HG03460 (cell line): Measurements from ENCODE around the gene AQP7.
"Not testable (repeated sequence)": the region's sequence is repeated elsewhere in the genome, so short reads cannot be mapped to it uniquely, and the experiment has no call there.

ENCODE experiments used
- ATAC-seq: cut with Tn5 transposase; IDR thresholded peaks from one replicate; pipeline ENCODE4 v1.9.1; 2021; ENCODE audit not compliant: unreplicated experiment

AQP7 gene

GRCh38 chr9:33434317-33435105 is 32.1 kb upstream of the AQP7 start:
- no peak for ATAC-seq

DNA sequence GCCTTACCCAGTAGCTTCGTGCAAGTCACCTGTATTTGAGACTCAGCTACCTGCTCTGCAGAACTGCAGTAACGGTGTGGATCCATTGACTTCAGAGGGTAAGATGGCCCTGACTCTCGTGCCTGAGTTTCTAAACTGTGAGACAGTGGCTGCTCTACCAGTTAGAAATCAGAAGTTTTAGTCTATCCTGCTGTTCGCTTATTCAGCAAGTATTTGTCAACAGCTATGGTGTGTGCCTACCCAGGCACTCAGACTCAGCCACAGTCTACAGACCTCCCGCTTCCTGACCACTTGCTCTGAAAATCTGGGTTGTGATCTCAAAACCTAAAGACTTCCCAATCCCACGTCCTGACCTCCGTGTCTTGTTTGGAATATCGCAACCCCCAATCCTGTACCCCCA is 31.5 kb upstream of the AQP7 start:
- ATAC-seq, result no peak

GRCh38 chr9:33431420-33431819 is 29.1 kb upstream of the AQP7 start:
- no peak for ATAC-seq

DNA sequence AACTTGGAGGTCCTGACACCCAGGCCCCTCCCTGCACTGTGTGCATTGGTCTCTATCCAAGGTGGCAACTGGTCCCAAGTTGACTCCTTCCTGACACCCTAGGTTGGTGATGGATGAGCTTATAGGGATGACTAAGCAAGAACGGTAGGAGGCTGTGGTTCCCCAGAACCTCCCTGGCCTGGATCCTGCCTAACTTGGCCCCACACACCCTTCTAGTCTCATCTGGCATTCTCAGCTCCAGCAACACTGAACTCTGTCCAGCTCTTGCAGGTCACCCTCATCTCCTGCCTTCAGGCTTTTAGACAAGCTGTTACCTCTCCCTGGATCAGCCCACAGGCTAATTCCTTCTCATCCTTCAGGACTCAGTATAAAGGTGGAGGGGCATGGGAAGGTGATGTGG is 28.6 kb upstream of the AQP7 start:
- no peak for ATAC-seq

GRCh38 chr9:33429256-33429985 is 27.1 kb upstream of the AQP7 start:
- ATAC-seq, result no peak

GRCh38 chr9:33426843-33427293 is 24.5 kb upstream of the AQP7 start:
- ATAC-seq, result no peak

GRCh38 chr9:33425128-33425533 is 22.8 kb upstream of the AQP7 start:
- ATAC-seq, result no peak

- ATAC-seq, result not testable (repeated sequence)
These were observed 22.1 kb upstream of the AQP7 start for GRCh38 chr9:33424492-33424891.

DNA sequence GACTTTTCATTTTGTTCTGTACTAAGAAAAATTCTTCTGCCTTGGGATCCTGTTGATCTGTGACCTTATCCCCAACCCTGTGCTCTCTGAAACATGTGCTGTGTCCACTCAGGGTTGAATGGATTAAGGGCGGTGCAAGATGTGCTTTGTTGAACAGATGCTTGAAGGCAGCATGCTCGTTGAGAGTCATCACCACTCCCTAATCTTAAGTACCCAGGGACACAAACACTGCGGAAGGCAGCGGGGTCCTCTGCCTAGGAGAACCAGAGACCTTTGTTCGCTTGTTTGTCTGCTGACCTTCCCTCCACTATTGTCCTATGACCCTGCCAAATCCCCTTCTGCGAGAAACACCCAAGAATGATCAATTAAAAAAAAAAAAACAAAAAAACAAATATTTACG is 21.7 kb upstream of the AQP7 start:
- not testable (repeated sequence) for ATAC-seq

- ATAC-seq, result no peak
These were observed 17.4 kb upstream of the AQP7 start for GRCh38 chr9:33419708-33420303.

DNA sequence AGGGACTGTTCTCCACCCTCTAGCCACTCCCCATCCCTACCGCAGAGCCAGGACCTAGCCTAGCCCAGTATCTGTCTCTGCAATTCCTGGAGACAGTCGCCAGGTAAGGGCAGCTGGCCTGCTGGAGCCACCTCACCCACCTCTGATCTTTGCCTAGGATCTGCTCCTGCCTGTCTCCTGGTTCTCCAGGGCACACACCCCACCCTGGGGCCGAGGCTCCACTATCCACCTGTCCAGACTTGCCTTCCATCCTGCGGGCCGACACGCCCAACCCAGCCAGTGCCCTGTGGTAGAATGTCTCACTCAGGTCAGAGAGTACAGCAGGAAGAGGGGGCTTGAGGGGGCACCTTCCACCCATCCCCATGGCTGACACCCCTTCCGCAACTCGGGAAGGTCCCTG is 15.7 kb upstream of the AQP7 start:
- no peak for ATAC-seq

DNA sequence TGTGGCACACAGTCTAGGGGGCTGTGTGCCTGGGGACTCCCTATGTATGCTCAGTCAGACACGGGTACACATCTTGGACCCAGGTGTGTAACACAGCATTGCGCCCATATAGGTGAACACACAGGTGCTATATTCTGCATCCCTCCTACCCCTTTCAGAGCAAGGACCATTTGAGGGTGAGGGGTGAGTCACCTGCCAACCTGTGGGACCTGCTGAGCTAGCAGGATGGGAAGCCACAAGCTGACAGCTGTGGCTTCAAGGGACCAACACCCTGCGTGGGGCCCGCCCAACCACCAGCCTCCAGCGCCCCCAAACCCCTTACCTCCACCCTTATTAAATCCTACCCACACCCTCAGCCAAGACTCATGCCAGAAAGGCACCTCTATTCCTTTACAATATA is 14.6 kb upstream of the AQP7 start:
- ATAC-seq, result no peak

DNA sequence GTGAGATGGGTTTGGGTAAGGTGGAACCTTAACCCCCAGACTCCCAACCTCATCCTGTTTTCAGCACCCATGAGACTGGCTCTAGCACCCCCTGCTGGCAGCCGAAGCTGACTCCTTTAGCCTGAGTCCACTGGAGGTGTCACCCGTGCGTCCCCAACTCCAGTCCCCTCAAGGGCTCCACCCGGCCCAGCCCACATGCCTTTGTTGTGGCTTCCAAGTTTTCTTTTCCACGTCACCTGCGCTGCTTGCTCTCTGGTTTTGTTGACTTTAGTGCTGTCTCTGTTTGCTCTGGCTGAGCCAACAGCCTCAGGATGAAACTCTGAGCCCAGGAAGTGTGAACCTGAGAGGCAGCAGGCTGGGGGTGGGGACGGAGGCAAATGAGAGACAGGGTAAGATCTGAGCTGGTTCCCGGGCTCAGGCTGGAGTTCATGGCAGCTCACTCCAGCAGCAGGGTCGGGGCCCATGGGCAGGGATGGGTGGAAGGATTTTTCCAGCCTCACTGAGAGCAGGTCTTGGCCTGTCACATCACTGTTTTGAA is 13.2 kb upstream of the AQP7 start:
- ATAC-seq, result no peak

DNA sequence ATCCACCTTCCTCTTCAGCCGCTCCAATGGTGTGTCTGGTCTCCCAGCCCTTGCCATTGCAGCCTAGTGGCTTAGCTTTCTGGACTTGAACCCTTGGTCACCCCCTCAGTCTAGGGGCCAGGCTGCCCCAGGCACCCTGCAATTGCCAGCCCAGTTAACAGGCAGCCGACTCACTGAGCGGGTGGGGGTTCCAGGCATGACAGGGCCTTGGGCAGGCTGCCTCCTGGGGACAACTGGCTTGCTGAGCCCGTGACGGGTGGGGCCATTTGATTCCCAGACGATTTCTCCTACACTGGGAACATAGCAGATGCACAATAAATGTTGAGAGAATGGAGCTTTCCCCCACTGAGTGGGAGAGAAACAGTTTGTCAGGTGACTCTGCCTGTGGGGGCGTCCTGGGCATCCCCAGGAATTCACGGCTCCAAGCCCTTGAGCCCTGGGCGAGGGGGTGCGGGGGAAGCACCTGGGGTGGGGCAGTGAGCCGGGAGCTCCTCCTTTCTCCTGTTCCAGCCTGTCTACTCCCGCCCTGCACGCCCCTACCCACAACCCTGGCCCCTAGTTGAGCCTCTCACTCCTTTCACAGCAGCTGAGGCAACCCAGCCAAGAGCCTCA is 12.6 kb upstream of the AQP7 start:
- no peak for ATAC-seq

- ATAC-seq, result no peak
These were observed 11.9 kb upstream of the AQP7 start for GRCh38 chr9:33414268-33414667.

- no peak for ATAC-seq
These were observed 5.7 kb upstream of the AQP7 start for GRCh38 chr9:33408087-33408486.

DNA sequence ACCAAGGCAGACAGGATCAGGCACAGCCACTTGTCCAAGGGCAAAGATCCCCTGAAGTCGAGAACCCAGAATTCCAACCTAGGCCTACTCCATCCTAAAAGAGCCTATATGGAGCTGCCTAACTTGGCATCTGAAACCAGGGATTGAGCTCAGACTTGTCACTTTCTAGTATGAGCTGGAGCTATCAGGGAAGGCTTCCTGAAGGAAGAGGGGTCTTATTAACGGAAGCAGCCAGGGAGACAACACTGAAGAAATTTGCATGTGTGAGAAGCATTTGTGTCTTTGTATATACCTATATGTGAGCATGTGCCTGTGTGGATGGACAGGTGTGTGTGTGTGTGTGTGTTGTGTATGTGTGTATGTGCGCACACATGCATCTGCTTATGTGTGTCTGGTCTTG is 4.7 kb upstream of the AQP7 start:
- ATAC-seq, result no peak

GRCh38 chr9:33404788-33405362 is 2.5 kb upstream of the AQP7 start:
- ATAC-seq, result no peak

GRCh38 chr9:33403941-33404787 is 1.8 kb upstream of the AQP7 start:
- ATAC-seq, result no peak

DNA sequence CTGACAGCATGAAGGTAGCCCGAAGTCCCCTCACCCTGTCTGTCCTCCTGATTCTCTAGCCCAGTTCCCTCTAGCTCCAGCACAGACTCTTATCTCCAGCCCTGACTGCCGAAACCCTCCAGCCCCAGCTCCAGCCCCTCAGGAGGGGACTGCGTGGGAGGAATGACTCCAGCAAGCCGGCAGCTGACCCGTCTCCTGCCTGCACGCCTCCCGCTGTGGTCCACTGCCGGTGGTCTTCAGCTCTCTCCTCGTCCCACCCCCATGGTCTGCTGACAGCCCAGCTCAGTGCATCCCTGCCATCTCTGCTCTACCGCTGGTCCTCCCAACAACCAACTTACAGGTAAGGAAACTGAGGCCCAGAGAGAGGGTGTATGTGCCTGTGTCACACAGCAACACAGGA is 559 bp downstream of the AQP7 start:
- not testable (repeated sequence) for ATAC-seq
